AG10803 (cell line): ENCODE measurements around the gene MRPS27.

Source experiments
- DNase-seq: peaks from one replicate; pipeline ENCODE4 v3.0.0; 2010; ENCODE audit warnings: low read depth
- H3K4me3 ChIP-seq: 2 replicates; pipeline ENCODE4 v1.5.1; 2011; ENCODE audit warnings: mild to moderate bottlenecking, low read length, control low read depth
- TF ChIP-seq, protein P1 (sequence below): conservative IDR thresholded peaks from 2 replicates; pipeline ENCODE4 v1.5.1; 2011; ENCODE audit warnings: mild to moderate bottlenecking, low read length, control low read depth, inconsistent platforms

The MRPS27 gene

DNA sequence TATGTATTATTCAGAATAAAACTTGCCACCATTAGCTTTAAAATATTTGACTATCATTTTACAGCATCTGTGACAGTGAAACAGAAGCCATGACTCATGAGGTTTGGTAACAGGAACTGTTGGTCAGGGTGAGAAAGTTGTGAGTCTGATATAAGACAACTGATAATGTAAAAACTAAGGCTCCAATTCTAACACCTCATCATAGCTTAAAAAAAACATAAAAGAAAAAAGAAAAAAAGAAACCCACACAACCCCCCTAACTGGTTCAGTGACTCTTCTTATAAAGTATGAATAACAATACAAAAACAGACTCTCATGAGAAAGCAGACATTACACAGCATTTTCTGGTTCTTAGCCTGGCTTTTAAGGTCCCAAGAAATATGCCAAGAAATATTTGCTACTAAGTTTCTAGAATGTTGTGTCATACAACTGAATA is 85.8 kb downstream of the MRPS27 start:
- TF ChIP-seq, protein P1, sequence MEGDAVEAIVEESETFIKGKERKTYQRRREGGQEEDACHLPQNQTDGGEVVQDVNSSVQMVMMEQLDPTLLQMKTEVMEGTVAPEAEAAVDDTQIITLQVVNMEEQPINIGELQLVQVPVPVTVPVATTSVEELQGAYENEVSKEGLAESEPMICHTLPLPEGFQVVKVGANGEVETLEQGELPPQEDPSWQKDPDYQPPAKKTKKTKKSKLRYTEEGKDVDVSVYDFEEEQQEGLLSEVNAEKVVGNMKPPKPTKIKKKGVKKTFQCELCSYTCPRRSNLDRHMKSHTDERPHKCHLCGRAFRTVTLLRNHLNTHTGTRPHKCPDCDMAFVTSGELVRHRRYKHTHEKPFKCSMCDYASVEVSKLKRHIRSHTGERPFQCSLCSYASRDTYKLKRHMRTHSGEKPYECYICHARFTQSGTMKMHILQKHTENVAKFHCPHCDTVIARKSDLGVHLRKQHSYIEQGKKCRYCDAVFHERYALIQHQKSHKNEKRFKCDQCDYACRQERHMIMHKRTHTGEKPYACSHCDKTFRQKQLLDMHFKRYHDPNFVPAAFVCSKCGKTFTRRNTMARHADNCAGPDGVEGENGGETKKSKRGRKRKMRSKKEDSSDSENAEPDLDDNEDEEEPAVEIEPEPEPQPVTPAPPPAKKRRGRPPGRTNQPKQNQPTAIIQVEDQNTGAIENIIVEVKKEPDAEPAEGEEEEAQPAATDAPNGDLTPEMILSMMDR, result no peak
- no peak overlapping the region for H3K4me3 ChIP-seq
- peak; percentile 83 for DNase-seq

DNA sequence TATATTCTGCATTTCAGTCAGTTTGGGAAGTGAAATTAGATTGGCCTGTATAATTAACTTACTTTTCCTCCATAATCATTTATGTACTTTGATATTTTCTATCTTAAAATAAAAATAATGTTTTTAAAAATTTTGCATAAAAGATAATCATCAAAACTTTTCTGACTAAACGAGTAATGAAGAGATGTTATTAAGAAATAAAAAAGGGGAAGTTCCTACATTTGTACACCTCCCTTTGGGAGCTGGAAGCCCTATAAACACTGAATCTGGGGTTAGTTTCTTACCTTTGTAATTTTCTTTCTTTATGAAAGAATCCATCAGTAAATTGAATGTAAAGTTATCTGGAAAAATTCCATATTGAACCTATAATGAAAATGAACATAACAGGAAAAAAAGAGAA is 86.2 kb downstream of the MRPS27 start:
- H3K4me3 ChIP-seq, result no peak overlapping the region
- no peak for DNase-seq
- TF ChIP-seq, protein P1, result no peak

DNA sequence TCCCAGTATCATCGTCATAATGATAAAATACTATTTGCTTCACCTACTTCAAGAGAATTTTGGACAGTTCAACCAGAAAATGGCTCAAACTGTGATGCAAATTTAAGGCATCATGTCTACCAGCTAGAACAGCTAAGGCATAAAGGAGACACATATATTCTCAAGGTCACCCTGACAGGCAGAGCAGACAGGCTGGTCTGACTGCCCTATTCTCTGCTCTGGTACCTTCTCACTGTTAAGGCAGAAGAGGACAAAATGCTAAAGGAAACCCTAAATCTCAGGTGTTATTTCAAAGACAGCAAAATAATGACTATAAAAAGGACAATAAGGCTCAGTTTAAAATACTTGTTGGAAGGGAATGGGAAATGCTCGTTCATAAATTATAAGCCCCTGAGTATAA is 87.2 kb downstream of the MRPS27 start:
- no peak for DNase-seq
- H3K4me3 ChIP-seq, result no peak overlapping the region
- TF ChIP-seq, protein P1, result no peak

DNA sequence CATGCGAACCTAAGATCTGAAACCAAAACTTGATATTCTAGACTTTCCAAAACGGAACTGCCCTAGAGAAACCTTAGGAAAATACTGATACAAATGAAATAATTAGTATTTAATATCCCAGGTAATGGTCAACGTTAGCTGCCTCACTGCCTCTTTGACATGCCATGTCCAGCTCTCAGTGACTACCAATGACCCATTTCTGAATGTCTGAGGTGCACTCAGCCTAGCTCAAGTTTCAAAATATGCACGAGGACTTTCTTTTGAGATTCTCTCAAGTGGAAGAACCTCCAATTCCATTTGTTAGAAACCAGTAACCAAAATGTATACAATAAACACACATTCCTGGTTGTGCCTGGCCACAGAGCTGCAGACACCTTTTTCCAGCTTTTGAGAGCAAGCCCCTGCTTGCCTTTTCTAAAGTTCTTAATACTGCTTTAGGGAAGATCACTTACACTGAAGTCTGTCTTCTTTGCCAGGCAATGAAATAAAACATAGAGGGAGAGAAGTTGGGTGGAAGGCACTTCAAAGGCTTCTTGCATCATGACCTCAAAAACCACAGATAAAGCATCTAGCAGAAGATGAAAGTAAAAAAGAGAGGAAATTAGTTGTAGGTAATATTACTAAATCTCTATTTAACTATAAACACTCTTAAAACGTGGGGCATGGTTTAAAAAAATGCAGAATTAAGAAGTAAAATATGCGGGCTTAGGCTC is 87.9 kb downstream of the MRPS27 start:
- no peak overlapping the region for H3K4me3 ChIP-seq
- DNase-seq, result no peak

DNA sequence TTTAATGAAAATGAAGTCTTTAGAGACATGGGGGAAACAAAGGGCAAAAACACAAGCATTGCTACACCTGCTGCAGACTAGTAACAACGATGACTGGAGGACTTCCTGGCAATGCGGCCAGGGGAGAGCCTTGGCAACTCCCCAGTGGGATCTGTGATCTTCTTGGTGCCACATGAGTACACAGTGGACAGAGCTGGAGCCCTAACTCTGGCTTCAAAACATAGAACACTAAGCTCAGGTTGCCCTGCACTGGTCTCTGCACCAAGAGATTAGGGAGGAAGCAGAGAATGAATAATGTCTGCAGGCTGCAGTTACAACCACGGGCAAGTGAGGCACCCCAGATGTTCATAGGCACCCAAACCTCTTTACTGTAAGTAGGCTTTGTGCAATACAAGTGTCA is 91.1 kb downstream of the MRPS27 start:
- no peak for DNase-seq
- TF ChIP-seq, protein P1, result no peak
- no peak overlapping the region for H3K4me3 ChIP-seq

More for the DNA sequence above, 87.9 kb downstream of the MRPS27 start:
- TF ChIP-seq, protein P1, result no peak

DNA sequence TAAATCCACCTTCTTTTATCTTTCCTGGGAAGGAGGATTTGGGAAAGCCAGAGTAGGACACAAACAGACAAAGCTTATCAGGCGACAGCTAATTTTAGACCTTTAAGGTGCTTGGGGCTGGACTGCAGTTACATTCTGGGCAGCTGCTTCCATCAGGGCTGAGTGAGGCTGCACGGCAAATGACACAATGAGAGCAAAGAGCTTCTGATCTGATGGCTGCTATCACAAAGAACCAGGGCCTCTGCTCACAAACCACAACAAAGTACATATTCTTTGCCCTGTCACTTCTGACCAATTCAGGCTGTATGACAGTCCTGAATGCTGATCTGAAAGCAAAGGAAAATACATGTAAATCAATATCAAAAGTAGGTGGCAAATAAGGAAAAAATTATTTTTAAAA is 93.1 kb downstream of the MRPS27 start:
- TF ChIP-seq, protein P1, result no peak
- no peak overlapping the region for H3K4me3 ChIP-seq
- no peak for DNase-seq

DNA sequence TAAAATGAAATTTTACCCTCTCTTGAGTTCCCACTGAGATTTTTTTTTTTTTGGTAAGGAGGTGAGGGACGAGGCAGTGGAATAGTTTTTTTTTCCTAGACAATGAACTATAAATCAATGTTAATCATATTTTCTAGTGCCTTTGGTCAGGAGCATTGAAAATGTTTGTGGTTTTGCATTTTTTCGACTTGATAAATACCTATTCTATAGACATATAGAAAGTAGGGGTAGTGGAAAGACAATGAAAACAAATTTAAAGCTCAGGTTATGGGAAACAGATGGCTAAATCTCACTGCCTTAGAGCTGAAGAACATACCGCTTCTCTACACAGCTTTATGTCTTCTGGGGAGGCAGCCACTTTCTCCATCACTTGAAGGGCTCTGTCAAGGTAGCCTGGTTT is 94.3 kb downstream of the MRPS27 start:
- no peak overlapping the region for H3K4me3 ChIP-seq
- no peak for DNase-seq
- TF ChIP-seq, protein P1, result no peak
